HG03045 (cell line): ENCODE data around the gene OSCP1.

ENCODE experiments used
- ATAC-seq: cut with Tn5 transposase; IDR thresholded peaks from one replicate; pipeline ENCODE4 v1.9.1; 2021; ENCODE audit warnings: mild to moderate bottlenecking, moderate library complexity; ENCODE audit not compliant: unreplicated experiment

OSCP1 gene

GRCh38 chr1:36386265-36387140 is 63.7 kb downstream of the OSCP1 start:
- peak; percentile 39 for ATAC-seq

- peak; percentile 83 for ATAC-seq
Observed at GRCh38 chr1:36385410-36386264, 64.6 kb downstream of the OSCP1 start, which contains the start of gene STK40. STK40 (minus strand) TSS chr1:36385924; CDS start chr1:36361332, 24,592 bp downstream.

GRCh38 chr1:36384542-36385409 is 65.5 kb downstream of the OSCP1 start:
- no peak for ATAC-seq

- no peak for ATAC-seq
Observed at GRCh38 chr1:36383240-36383639, 67.0 kb downstream of the OSCP1 start.

GRCh38 chr1:36382669-36383068 is 67.6 kb downstream of the OSCP1 start:
- no peak for ATAC-seq

- no peak for ATAC-seq
Observed at GRCh38 chr1:36382231-36382630, 68.0 kb downstream of the OSCP1 start.

- no peak for ATAC-seq
Observed at GRCh38 chr1:36381405-36381804, 68.8 kb downstream of the OSCP1 start.

GRCh38 chr1:36380782-36381181 is 69.5 kb downstream of the OSCP1 start:
- no peak for ATAC-seq

GRCh38 chr1:36380143-36380619 is 70.1 kb downstream of the OSCP1 start:
- no peak for ATAC-seq

GRCh38 chr1:36377791-36378492 is 72.3 kb downstream of the OSCP1 start:
- no peak for ATAC-seq

- ATAC-seq = no peak
Observed at GRCh38 chr1:36372617-36373016, 77.6 kb downstream of the OSCP1 start.

- no peak for ATAC-seq
Observed at GRCh38 chr1:36369061-36369861, 81.0 kb downstream of the OSCP1 start.
